Measurements from ENCODE around the gene NR2E1. TPM values are rescaled to one million over a fixed set of nuclear protein-coding genes. Genes with fewer than 3 reads are reported as not detected.

NR2E1 gene
- total RNA-seq, 1 experiment from 2014 or later, result not detected

DNA sequence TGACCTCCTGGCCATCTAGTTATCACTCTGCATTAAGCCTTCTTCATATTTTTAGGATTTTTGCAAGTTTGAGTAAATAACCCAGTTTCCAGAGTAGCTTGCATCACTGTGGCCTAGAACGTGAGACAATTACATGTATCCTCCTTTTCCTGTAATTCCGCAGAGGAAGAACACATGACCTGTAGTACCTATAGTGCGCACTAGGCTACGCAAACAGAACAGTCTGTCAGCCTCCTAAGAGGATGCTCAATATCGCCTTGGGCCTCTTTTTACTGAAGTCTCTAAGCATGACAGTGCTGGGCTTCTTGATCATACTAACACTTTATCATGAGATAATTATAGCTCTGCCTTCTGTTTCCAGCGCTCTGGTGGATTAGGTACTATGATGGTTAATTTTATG, 20.2 kb upstream of the NR2E1 start:
- H3K9me3 ChIP-seq (ENCODE audit: insufficient read depth, low read depth), result no peaks in the 10 kb centered on the region
- H3K27me3 ChIP-seq (ENCODE audit: insufficient read depth, low read depth), result no peaks in the 10 kb centered on the region
- H3K27ac ChIP-seq, result no peak overlapping the region
- no peak for DNase-seq
- no peaks in the 10 kb centered on the region for H4K20me1 ChIP-seq (ENCODE audit: insufficient read depth)
- H2AFZ ChIP-seq, result no peak overlapping the region
- H3K4me1 ChIP-seq (replicated peaks; ENCODE audit: insufficient read depth), result no peaks in the 10 kb centered on the region
- POLR2A ChIA-PET (ENCODE audit: unreplicated experiment), result interaction anchor here (0.6 kb wide), 1 partner anchor 84 kb away, joined by 3 read pairs; no protein-coding TSS in a partner anchor
- no peak overlapping the region for H3K4me3 ChIP-seq
- TF ChIP-seq EZH2 (IDR thresholded peaks at IDR 0.05; ENCODE audit: low read depth) (no peak), CTCF (conservative IDR thresholded peaks at IDR 0.05) (no peak)
- no peaks in the 10 kb centered on the region for H3K36me3 ChIP-seq (ENCODE audit: low read depth)
- no peaks in the 10 kb centered on the region for H3K9me2 ChIP-seq (ENCODE audit: insufficient read depth)
- BruUV-seq (replicated peaks), result no TSS peak
- CTCF ChIA-PET, result no interaction called here
- H3F3A ChIP-seq (ENCODE audit: insufficient read depth, low read depth), result no peaks in the 10 kb centered on the region
- intact Hi-C loops (cut with micrococcal nuclease; ENCODE audit: unreplicated experiment), result no loop called here
- H3K4me2 ChIP-seq, result no peak overlapping the region
- no peaks in the 10 kb centered on the region for H3K79me2 ChIP-seq (ENCODE audit: low read depth)

DNA sequence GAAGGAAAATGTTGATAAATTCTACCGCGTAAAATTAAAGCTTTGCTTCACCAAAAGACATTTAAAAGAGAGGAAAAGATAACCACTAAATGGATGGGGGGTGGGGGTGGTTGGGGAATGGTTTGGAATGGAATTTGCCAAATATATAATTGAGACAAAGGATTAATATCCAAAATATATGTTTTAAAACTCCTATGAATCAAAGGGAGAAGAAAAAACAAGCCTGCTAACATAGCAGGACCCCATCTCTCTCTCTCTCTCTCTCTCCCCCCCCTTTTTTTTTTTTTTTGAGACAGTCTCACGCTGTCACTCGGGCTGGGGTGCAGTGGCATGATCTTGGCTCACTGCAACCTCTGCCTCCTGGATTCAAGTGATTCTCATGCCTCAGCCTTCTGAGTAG, 13.4 kb upstream of the NR2E1 start:
- Histone ChIP-seq H3K4me3 (no peak overlapping the region), H3K9me2 (ENCODE audit: insufficient read depth) (no peaks in the 10 kb centered on the region), H2AFZ (no peak overlapping the region), H3K9me3 (ENCODE audit: insufficient read depth, low read depth) (no peaks in the 10 kb centered on the region), H3K27ac (no peak overlapping the region), H3K4me2 (no peak overlapping the region), H3K79me2 (ENCODE audit: low read depth) (no peaks in the 10 kb centered on the region), H3F3A (ENCODE audit: insufficient read depth, low read depth) (no peaks in the 10 kb centered on the region), H3K4me1 (replicated peaks; ENCODE audit: insufficient read depth) (no peaks in the 10 kb centered on the region), H4K20me1 (ENCODE audit: insufficient read depth) (no peaks in the 10 kb centered on the region), H3K36me3 (ENCODE audit: low read depth) (no peaks in the 10 kb centered on the region), H3K27me3 (ENCODE audit: insufficient read depth, low read depth) (no peaks in the 10 kb centered on the region)
- DNase-seq, result no peak
- ChIA-PET POLR2A (ENCODE audit: unreplicated experiment) (no interaction called here), CTCF (interaction anchor here (0.6 kb wide), 3 partner anchors 16 to 175 kb away, joined by 3 to 6 read pairs (median 6); no protein-coding TSS in a partner anchor)
- no TSS peak for BruUV-seq (replicated peaks)
- no peak for TF ChIP-seq EZH2 (IDR thresholded peaks at IDR 0.05; ENCODE audit: low read depth)
- no peak for TF ChIP-seq CTCF (conservative IDR thresholded peaks at IDR 0.05)
- intact Hi-C loops (cut with micrococcal nuclease; ENCODE audit: unreplicated experiment), result no loop called here

DNA sequence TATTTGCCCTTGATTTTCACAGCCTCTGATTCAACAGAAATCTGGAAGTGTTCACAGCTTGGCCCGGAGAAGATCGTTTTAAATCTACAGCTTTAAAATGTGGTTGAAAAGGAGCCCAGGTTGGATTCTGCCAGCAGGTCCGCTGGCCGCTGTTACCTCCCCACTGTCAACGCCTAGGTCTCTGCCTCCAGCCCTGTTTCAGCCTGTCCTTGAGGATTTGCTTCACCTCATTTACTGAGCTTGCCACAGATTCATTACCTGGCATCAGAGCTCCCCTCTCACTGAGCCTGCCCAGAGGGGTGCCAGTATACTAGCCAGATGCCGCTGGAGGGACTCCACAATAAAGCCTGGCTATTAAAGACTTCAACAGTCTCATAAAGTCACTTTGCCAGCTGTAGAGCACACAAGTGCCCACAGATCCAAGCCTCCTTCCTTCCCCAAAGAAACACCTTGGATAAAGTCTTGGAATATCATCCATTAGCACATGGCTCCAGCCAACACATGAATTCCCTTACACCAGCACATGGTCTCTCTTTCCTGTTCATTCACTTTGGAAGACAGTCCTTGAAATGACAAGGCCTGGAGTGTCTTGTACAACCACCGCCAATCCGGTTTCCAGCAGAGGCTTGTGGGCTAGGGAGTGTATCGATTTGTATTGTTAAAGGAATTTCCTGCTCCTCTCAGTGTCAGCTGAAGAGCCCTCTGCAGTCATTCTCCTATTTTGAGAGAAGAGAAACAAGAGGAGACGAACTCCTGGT, 9.5 kb upstream of the NR2E1 start:
- TF ChIP-seq EZH2 (IDR thresholded peaks at IDR 0.05; ENCODE audit: low read depth) (no peak), CTCF (conservative IDR thresholded peaks at IDR 0.05) (no peak)
- Histone ChIP-seq H3K9me3 (ENCODE audit: insufficient read depth, low read depth) (no peaks in the 10 kb centered on the region), H3K79me2 (ENCODE audit: low read depth) (no peaks in the 10 kb centered on the region), H3K27me3 (ENCODE audit: insufficient read depth, low read depth) (peaks cover 2% of the 10 kb centered on the region; the same call in 1 of the 2 replicates), H3K36me3 (ENCODE audit: low read depth) (no peaks in the 10 kb centered on the region), H3K4me1 (replicated peaks; ENCODE audit: insufficient read depth) (no peaks in the 10 kb centered on the region), H4K20me1 (ENCODE audit: insufficient read depth) (no peaks in the 10 kb centered on the region), H2AFZ (no peak overlapping the region), H3F3A (ENCODE audit: insufficient read depth, low read depth) (no peaks in the 10 kb centered on the region), H3K4me2 (no peak overlapping the region), H3K4me3 (no peak overlapping the region), H3K9me2 (ENCODE audit: insufficient read depth) (no peaks in the 10 kb centered on the region), H3K27ac (no peak overlapping the region)
- BruUV-seq (replicated peaks), result no TSS peak
- DNase-seq, result no peak
- CTCF ChIA-PET, result no interaction called here
- intact Hi-C loops (cut with micrococcal nuclease; ENCODE audit: unreplicated experiment), result no loop called here
- POLR2A ChIA-PET (ENCODE audit: unreplicated experiment), result no interaction called here
